CD1c-positive myeloid dendritic cell (primary cell): ENCODE results near the gene ZNF587.
"Not testable (repeated sequence)": the region's sequence is repeated elsewhere in the genome, so short reads cannot be mapped to it uniquely, and the experiment has no call there.

Experiments used
- DNase-seq: peaks from one replicate; pipeline ENCODE4 v3.0.0-alpha.2; 2016; ENCODE audit errors: extremely low spot score

Gene ZNF587

DNA sequence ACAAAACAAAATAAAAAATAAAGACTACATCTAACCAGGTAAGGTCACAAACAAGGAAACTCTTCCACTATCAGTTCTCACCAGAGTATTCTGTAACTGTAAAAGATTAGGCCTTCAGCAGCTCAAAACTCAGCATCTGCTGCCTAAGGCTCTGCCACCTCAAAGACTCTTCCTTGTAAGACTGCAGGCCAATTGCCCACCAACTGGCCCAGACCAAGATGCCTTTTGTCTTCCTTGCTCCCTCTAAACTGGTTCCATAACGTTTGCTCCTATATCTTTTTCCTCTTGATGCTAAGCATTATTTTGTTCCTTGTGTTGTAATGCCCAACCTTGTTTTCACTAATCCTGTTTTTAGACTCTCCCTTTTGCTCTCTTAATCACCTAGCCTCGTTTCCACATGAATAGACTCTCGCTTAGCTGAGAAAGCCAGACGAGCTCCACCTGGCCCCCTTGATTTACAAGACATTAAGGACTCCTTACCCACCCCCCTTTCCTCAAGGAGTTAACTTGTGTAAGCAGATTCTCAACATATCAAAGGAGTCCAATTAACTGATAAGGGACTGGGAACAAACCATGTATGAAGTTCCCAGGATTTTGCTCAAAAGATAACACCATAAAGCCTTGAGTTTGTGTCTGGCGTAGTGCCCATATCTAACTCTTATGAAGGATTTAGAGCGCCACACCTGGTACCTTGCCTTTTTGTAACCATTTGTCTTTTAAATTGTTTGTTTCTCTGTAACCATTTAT is 37.7 kb downstream of the ZNF587 start:
- DNase-seq: no peak

DNA sequence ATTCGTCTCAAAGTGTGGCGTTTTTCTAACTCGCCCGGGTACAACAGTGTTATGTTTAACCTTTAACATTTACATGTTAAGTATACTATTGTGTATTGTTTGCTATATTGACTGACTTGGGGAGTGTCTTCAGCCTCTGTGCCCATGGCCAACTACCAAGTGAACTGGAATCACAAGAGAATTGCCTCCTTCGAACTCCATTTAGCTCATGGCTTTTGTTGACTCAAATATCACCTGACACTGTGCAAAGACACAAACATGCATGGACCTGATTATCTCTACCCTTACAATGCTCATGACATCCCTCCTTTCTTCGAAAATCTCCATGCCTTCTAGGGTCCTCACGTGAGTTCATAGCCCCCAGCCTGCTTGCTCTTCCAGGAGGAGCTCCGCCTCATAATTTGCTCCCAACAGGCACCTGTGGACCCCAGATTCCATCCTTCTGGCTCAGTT is 38.5 kb downstream of the ZNF587 start:
- no peak for DNase-seq

DNA sequence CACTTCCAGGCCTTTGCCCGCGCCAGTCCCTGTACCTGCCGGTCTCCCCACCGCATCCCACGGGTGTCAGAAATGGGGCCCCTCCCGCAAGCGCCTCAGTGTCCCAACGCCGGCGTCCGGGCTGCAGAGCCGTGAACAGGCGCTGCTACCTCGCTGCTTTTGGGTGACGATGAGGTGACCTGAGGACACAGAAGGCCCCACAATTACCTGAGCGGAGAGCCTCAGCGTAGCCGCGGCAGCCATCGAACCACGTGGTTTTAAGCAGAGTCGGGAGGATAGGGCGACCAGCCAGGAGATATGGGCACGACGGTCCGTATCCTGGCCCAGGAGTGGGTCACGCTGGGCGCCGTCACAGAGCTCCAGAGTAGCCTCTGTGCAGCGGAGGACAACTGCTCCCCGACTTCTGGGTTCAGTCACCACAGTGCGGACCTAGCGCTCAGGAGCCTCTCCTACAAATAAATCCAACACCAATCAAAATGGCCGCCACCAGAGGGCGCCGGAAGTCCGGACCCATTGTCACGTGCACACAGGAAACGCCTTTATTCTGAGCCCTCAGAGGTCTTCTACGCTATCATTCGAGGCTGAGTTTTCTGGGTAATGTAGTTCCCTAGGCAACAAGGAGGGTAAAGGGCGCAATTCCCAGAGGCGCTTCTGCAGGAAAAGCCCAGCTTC is 39.0 kb downstream of the ZNF587 start, which contains the start of gene ZNF814:
Gene ZNF814, minus strand, starts transcription at position 478 of the 672 bp plus-strand sequence. Its CDS starts 235 bp downstream, at position 243.
- peak; percentile 88 for DNase-seq

DNA sequence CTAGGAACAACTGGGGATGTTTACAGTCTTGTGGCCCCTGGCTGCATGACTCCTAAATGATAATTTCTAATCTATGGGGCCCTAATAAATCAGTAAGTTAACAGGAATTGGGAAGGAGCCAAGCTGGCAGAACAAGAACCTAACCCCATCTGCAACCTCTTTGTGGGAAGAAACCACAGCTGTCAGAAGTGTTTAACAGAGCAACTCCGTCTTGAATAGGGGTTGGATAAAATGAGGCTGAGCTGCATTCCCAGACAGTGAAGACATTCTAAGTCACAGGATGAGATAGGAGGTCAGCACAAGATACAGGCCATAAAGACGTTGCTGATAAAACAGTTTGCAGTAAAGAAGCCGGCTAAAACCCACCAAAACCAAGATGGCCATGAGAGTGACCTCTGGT is 41.0 kb downstream of the ZNF587 start:
- DNase-seq: not testable (repeated sequence)

DNA sequence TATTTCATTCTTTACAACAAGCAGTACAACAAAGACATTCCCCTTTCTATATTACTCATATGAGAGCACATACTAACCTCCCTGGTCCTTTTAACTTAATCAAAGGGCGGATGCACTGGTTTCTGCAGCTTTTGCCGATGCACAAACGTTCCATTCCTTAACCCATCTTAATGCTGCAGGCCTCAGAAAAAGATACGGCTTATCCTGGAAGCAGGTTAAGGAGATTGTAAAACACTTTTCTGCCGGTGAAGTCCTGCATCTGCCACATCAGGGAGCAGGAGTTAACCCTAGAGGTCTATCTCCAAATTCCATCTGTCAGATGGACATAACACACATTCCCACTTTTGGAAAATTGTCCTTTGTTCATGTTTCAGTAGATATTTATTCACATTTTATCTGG is 50.7 kb downstream of the ZNF587 start:
- DNase-seq: no peak

DNA sequence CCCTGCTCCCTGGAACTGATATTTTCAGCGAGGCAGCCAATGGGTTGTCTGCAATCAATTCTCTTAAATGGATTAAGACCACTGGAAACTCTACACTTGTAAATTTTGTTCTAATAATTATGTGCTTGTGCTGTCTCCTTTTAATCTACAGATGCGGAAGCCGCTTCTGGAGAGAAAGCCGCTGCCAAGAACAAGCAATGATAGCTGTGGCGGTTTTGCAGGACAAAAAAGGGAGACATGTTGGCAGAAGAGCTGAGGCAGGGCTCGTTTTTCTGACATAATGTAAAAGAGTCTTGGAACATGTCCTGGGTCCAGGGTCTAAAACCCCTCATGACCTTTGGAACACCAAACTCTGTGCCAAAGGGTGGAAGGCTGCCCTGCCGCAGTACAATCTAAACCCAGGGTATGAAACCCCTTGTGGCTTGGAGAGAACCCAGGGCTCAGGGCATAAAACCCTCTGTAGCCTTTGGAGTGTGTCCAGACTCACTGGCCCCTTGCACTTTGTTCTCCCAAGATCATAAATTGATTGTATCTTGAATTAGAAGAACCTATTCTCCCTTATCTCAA is 54.0 kb downstream of the ZNF587 start:
- no peak for DNase-seq

DNA sequence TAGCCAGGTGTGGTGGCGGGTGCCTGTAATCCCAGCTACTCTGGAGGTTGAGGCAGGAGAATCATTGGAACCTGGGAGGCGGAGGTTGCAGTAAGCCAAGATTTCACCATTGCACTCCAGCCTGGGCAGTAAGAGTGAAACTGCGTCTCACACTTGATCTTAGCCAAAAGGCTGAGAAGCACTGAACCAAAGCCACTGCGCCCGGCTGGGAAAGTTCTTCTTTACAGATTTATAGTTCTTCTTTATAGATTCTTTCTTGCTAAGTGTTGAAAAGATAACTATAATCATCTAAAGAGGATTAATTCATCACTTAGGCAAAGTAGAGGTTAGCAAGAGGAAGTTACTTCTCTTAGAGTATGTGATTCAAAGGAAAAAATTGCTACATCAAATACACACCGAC is 55.6 kb downstream of the ZNF587 start:
- DNase-seq: no peak

DNA sequence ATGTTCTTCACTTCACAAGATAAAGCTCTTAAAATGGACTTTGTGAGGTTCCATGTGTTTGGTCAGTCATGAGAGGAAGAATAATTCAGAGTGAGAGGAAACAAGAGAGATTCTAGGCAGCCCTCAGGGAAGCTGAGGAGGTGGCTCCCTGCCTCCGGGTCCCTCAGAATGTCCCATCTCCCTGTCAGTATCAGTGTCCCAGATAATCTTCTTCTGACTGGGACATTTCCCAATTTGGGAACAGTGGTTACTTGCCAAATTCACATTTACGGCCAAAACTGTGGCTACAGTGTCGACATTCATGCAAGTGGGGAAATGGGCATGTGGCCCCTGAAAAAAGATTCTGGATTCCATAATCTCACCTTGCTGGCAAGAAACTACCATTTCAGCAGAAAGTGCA is 57.7 kb downstream of the ZNF587 start:
- no peak for DNase-seq

DNA sequence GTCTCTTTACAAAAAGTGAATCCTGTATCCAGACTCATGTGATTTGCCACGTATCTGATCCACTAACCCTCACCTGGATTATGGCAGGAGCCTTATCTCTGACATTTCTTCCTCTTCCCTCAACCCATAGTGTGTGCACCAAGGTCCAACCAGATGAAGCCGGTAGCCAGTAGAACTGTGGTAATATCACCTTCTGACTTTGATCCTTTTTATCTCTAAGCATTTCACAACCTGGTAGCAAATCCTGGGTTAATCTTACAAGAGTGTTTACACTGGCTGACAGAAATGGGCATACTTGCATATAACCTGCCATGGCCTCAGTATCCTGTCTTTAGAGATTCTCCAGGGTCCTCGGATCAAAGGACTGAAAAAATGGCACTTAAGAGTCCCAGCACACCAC is 64.9 kb downstream of the ZNF587 start:
- no peak for DNase-seq
